A673 (cell line): ENCODE results near the gene LIMS1.
"Not testable (repeated sequence)": the region's sequence is repeated elsewhere in the genome, so short reads cannot be mapped to it uniquely, and the experiment has no call there.

Experiments
- EZH2 ChIP-seq: fragments of 200-600 bp; sonication (generic); IDR thresholded peaks from 2 replicates; pipeline ENCODE4 v1.6.1; 2017; ENCODE audit warnings: borderline replicate concordance, low read depth, mild to moderate bottlenecking, mixed read lengths, antibody characterized with exemption, low read length; ENCODE audit not compliant: poor library complexity, severe bottlenecking
- TF ChIP-seq, protein P1 (sequence below): fragments of 300-800, 200-600 bp; sonication (generic); conservative IDR thresholded peaks from 2 replicates; pipeline ENCODE4 v1.5.1; 2017; ENCODE audit warnings: low read depth, mild to moderate bottlenecking, antibody characterized with exemption, low read length, moderate library complexity, mixed read lengths

DNA sequence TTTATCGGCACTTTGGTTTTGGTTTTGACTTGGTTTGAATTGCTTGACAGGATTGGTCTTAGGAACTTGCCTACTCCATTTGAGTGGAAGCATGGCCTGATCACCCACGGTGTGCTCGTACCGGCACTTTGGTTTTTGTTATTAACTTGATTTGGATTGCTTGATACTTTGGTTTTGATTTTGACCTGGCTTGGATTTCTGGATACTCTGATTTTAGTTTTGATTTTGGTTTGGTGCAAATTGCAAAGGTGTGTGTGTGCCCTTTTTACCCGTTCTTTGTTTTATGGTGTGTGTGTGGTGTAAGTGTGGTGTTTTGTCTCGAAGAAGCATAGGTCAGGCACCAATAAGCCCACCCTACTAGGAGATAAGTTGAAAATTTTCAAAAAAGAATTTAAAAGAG is 9.6 kb upstream of the LIMS1 start:
- TF ChIP-seq, protein P1, sequence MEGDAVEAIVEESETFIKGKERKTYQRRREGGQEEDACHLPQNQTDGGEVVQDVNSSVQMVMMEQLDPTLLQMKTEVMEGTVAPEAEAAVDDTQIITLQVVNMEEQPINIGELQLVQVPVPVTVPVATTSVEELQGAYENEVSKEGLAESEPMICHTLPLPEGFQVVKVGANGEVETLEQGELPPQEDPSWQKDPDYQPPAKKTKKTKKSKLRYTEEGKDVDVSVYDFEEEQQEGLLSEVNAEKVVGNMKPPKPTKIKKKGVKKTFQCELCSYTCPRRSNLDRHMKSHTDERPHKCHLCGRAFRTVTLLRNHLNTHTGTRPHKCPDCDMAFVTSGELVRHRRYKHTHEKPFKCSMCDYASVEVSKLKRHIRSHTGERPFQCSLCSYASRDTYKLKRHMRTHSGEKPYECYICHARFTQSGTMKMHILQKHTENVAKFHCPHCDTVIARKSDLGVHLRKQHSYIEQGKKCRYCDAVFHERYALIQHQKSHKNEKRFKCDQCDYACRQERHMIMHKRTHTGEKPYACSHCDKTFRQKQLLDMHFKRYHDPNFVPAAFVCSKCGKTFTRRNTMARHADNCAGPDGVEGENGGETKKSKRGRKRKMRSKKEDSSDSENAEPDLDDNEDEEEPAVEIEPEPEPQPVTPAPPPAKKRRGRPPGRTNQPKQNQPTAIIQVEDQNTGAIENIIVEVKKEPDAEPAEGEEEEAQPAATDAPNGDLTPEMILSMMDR, result not testable (repeated sequence)
- TF ChIP-seq EZH2, result not testable (repeated sequence)
